ENCODE data around the gene CFTR. TPM values are rescaled to one million over a fixed set of nuclear protein-coding genes. Genes with fewer than 3 reads are reported as not detected.

The CFTR gene
- total RNA-seq, 1 experiment from 2014 or later = not detected

- no peak overlapping the region for H3K4me3 ChIP-seq
- H3K36me3 ChIP-seq = no peaks in the 10 kb centered on the region
- H3K27me3 ChIP-seq = peaks cover 4% of the 10 kb centered on the region; the same call in 1 of the 2 replicates
- no peaks in the 10 kb centered on the region for H3K9me3 ChIP-seq (replicated peaks)
- no peaks in the 10 kb centered on the region for H3K4me1 ChIP-seq
- no peak for DNase-seq
- no peak overlapping the region for H3K27ac ChIP-seq
Measured at GRCh38 chr7:117623606-117624005, 143.8 kb downstream of the CFTR start.

- Histone ChIP-seq H3K4me1 (no peaks in the 10 kb centered on the region), H3K36me3 (no peaks in the 10 kb centered on the region), H3K4me3 (no peak overlapping the region), H3K9me3 (replicated peaks) (no peaks in the 10 kb centered on the region), H3K27me3 (peaks cover 4% of the 10 kb centered on the region; the same call in 1 of the 2 replicates), H3K27ac (no peak overlapping the region)
- peak; percentile 17 to 24 for DNase-seq
Measured at GRCh38 chr7:117630501-117630900, 150.7 kb downstream of the CFTR start.

GRCh38 chr7:117630907-117631564, 151.2 kb downstream of the CFTR start:
- H3K36me3 ChIP-seq = no peaks in the 10 kb centered on the region
- H3K27me3 ChIP-seq = peaks cover under 1% of the 10 kb centered on the region; the same call in 1 of the 2 replicates
- H3K4me3 ChIP-seq = no peak overlapping the region
- no peak for DNase-seq
- H3K27ac ChIP-seq = no peak overlapping the region
- H3K4me1 ChIP-seq = no peaks in the 10 kb centered on the region
- H3K9me3 ChIP-seq (replicated peaks) = no peaks in the 10 kb centered on the region

DNA sequence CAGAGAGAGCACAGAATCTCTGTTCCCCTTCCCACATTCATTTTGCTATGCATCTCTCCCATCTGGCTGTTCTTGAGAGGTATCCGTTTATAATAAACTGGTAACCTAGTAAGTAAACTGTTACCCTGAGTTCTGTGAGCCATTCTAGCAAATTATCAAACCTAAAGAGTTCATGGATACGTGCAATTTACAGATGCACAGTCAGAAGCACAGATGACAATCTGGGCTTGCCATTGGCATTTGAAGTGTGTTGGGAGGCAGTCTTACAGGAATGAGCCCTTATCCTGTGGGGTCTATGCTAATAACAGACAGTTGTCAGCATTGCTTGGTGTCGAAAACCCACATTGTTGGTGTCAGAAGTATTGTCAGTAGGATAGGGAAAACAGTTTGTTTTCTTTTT, 151.8 kb downstream of the CFTR start:
- no peaks in the 10 kb centered on the region for H3K9me3 ChIP-seq (replicated peaks)
- H3K27ac ChIP-seq = no peak overlapping the region
- H3K4me1 ChIP-seq = no peaks in the 10 kb centered on the region
- no peaks in the 10 kb centered on the region for H3K36me3 ChIP-seq
- H3K4me3 ChIP-seq = no peak overlapping the region
- DNase-seq = no peak
- no peaks in the 10 kb centered on the region for H3K27me3 ChIP-seq

DNA sequence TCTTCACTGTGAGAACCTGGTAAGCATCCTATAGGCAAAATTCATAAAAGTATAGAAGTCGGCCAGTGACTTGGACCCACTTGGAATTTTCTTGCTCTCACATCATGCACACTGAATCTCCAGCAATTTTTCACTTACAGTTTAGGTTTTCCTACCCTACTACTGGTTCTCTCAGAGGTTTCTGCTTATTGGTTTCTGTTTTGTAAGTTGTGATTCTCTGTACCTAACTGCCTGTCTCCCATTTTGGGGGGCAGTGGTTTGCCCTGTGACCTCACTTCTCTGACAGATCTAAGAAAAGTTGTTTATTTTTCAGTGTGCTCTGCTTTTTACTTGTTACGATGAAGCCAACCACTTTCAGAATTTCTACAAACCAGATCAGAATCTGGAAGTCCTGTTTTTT, 158.1 kb downstream of the CFTR start:
- Histone ChIP-seq H3K9me3 (replicated peaks) (no peaks in the 10 kb centered on the region), H3K4me3 (no peak overlapping the region), H3K36me3 (no peaks in the 10 kb centered on the region), H3K27me3 (peaks cover 4% of the 10 kb centered on the region; the same call in 1 of the 2 replicates), H3K27ac (no peak overlapping the region), H3K4me1 (no peaks in the 10 kb centered on the region)
- DNase-seq = no peak

- no peak for DNase-seq
- peaks cover 4% of the 10 kb centered on the region; the same call in 1 of the 2 replicates for H3K27me3 ChIP-seq
- H3K36me3 ChIP-seq = no peaks in the 10 kb centered on the region
- H3K9me3 ChIP-seq (replicated peaks) = no peaks in the 10 kb centered on the region
- no peak overlapping the region for H3K4me3 ChIP-seq
- no peaks in the 10 kb centered on the region for H3K4me1 ChIP-seq
- no peak overlapping the region for H3K27ac ChIP-seq
Measured at GRCh38 chr7:117639966-117640365, 160.1 kb downstream of the CFTR start.

DNA sequence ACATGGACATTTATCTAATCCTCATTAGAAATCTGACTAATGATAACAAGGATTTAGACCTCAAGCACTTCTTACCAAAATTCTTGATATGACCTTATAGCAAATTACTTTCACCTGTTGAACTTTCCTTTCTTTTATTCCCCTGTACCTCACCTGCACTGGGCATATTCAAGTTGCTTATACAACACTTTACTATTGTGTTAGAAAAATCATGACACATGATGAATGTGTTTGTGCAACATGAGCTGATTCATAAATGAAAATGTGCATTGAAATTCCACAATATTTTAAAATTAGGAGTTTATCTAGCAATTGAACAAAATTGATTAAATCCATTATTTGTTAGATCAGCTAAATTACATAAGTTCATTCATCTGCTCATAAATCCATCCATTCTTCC, 160.6 kb downstream of the CFTR start:
- no peak for DNase-seq
- no peak overlapping the region for H3K4me3 ChIP-seq
- no peaks in the 10 kb centered on the region for H3K9me3 ChIP-seq (replicated peaks)
- peaks cover under 1% of the 10 kb centered on the region; the same call in 1 of the 2 replicates for H3K4me1 ChIP-seq
- no peak overlapping the region for H3K27ac ChIP-seq
- peaks cover 4% of the 10 kb centered on the region; the same call in 1 of the 2 replicates for H3K27me3 ChIP-seq
- H3K36me3 ChIP-seq = no peaks in the 10 kb centered on the region

- Histone ChIP-seq H3K27ac (no peak overlapping the region), H3K9me3 (replicated peaks) (no peaks in the 10 kb centered on the region), H3K4me3 (no peak overlapping the region), H3K4me1 (peaks cover 7% of the 10 kb centered on the region; the same call in 1 of the 2 replicates), H3K36me3 (no peaks in the 10 kb centered on the region), H3K27me3 (no peaks in the 10 kb centered on the region)
- no peak for DNase-seq
Measured at GRCh38 chr7:117645481-117646165, 165.8 kb downstream of the CFTR start.

DNA sequence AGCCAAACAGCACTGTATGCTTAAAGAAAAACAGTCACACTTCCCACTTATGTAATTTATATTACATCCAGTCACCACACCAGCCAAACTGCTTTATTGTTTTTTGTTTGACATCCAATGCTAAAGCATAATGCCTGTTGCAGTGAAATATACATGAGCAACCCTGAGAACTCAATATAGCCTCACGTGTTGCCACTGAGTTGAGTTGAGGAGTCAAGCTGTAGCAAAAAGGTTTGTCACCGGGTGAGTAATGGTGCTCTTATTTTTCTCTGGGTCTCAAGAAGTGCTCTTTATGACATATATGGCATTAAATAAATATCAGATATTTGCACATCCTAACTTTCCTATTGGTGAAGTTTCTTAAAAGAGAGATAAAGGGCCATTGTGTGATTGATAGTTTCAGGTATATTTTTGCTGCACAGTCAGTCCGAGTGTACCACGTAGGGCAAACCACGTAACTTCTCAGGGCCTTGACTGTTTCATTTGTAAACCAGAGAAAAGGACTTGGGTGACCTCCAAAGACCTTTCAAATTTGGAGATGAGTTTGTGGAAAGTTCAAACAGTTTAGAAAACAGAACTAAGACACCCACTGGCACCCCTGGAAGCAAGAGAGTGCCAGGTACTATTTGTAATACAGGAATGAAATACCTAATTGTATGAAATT, 168.5 kb downstream of the CFTR start:
- H3K36me3 ChIP-seq = no peaks in the 10 kb centered on the region
- no peak for DNase-seq
- no peaks in the 10 kb centered on the region for H3K27me3 ChIP-seq
- no peak overlapping the region for H3K27ac ChIP-seq
- no peaks in the 10 kb centered on the region for H3K9me3 ChIP-seq (replicated peaks)
- H3K4me3 ChIP-seq = no peak overlapping the region
- peaks cover 7% of the 10 kb centered on the region; the same call in 1 of the 2 replicates for H3K4me1 ChIP-seq

DNA sequence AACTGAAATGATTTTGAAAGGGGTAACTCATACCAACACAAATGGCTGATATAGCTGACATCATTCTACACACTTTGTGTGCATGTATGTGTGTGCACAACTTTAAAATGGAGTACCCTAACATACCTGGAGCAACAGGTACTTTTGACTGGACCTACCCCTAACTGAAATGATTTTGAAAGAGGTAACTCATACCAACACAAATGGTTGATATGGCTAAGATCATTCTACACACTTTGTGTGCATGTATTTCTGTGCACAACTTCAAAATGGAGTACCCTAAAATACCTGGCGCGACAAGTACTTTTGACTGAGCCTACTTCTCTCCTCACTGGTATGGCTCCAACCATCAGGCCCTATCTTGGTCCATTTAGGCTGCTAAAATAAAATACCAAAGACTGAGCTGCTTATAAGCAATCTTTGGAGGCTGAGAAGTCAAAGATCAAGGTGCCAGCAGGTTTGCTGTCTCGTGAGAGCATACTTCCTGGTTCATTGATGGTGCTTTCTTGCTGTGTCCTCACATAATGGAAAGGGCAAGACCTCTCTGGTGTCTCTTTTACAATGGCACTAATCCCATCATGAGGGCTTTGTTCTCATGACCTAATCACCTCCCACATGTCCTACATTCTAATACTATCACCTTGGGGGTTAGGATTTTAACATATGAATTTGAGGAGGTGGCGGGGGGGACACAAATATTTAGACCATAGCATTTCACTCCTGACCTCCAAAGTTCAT, 173.3 kb downstream of the CFTR start:
- Histone ChIP-seq H3K36me3 (no peaks in the 10 kb centered on the region), H3K27me3 (peaks cover 3% of the 10 kb centered on the region; the same call in 1 of the 2 replicates), H3K9me3 (replicated peaks) (no peaks in the 10 kb centered on the region), H3K4me1 (no peaks in the 10 kb centered on the region), H3K4me3 (no peak overlapping the region), H3K27ac (no peak overlapping the region)
- no peak for DNase-seq

DNA sequence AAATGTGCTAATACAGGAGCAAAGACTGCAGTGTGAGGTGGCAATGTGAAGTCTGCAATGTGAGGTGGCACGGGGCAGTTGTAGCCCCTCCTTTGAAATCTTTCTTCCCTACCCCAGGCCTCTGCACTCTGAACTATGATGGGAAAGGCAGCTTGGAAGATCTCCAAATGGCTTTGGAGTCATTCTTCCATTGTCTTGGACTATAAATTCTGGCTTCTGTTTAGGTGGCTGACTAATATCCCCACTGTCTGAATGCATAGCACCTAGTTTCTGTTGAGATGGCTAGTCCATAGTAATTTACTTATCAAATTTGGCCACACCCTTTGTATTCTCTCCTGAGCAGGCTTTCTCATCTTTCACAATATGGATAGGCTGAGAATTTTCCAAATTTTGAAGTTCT, 175.0 kb downstream of the CFTR start:
- Histone ChIP-seq H3K9me3 (replicated peaks) (no peaks in the 10 kb centered on the region), H3K4me3 (no peak overlapping the region), H3K36me3 (no peaks in the 10 kb centered on the region), H3K4me1 (no peaks in the 10 kb centered on the region), H3K27ac (no peak overlapping the region), H3K27me3 (peaks cover 3% of the 10 kb centered on the region; the same call in 1 of the 2 replicates)
- DNase-seq = no peak

DNA sequence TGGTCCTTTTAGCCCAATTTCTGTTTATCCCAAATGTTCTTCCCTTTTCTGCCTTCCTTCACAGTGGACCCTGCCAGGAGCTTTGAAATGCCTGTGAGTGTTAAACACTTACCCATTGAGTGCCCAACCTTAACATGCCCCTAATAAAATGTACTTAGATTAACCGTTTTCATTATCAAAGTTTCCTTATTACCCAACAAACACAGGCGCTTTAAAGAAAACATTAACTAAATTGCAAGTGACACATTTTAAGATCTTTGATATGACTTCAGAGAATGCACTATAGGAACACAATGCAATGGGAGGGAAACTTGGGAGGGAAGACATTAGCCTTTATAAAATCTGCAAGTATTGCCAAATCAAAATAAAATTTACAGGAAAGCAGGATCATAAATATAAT, 177.0 kb downstream of the CFTR start:
- Histone ChIP-seq H3K27ac (no peak overlapping the region), H3K4me3 (no peak overlapping the region), H3K27me3 (peaks cover 3% of the 10 kb centered on the region; the same call in 1 of the 2 replicates), H3K36me3 (no peaks in the 10 kb centered on the region), H3K9me3 (replicated peaks) (no peaks in the 10 kb centered on the region), H3K4me1 (no peaks in the 10 kb centered on the region)
- no peak for DNase-seq

- no peak for DNase-seq
- peaks cover 3% of the 10 kb centered on the region; the same call in 1 of the 2 replicates for H3K27me3 ChIP-seq
- no peak overlapping the region for H3K27ac ChIP-seq
- no peaks in the 10 kb centered on the region for H3K9me3 ChIP-seq (replicated peaks)
- no peaks in the 10 kb centered on the region for H3K4me1 ChIP-seq
- H3K36me3 ChIP-seq = no peaks in the 10 kb centered on the region
- H3K4me3 ChIP-seq = no peak overlapping the region
Measured at GRCh38 chr7:117659531-117660011, 179.7 kb downstream of the CFTR start.

- no peaks in the 10 kb centered on the region for H3K9me3 ChIP-seq (replicated peaks)
- H3K4me3 ChIP-seq = no peak overlapping the region
- DNase-seq = no peak
- H3K27ac ChIP-seq = no peak overlapping the region
- H3K27me3 ChIP-seq = peaks cover 6% of the 10 kb centered on the region; the same call in 1 of the 2 replicates
- no peaks in the 10 kb centered on the region for H3K4me1 ChIP-seq
- no peaks in the 10 kb centered on the region for H3K36me3 ChIP-seq
Measured at GRCh38 chr7:117661328-117661727, 181.5 kb downstream of the CFTR start.
